Common myeloid progenitor, CD34-positive (primary cell): ENCODE measurements around the gene TOP1.

Experiments
- CTCF ChIA-PET: fragments of 350-600 bp; sonication (Branson Sonifier 250); formaldehyde crosslinking; loops from one replicate; lab custom pipeline; 2021; ENCODE audit warnings: antibody characterized with exemption; lab: Charles Lee
- POLR2A ChIA-PET: fragments of 350-600 bp; sonication (Branson Sonifier 250); formaldehyde crosslinking; loops from one replicate; lab custom pipeline; 2021; ENCODE audit warnings: antibody characterized with exemption; lab: Charles Lee
- DNase-seq, 3 donors: peaks; one replicate each; pipeline versions ENCODE4 v3.0.0 to v3.0.0-alpha.2; 2013
- H3K27ac ChIP-seq, 2 experiments: 1 replicate in 1 of 2; 2 replicates in 1 of 2; pipeline ENCODE4 v1.7.0; 2013; ENCODE audit warnings: inconsistent platforms in 2 of 2, low read length in 2 of 2, mild to moderate bottlenecking in 2 of 2, low read depth in 1 of 2, moderate library complexity in 1 of 2; ENCODE audit not compliant: severe bottlenecking in 2 of 2, insufficient read depth in 1 of 2, poor library complexity in 1 of 2
- H3K27me3 ChIP-seq, 5 experiments: replicated peaks in 2 of 5; 1 replicate in 3 of 5; 2 replicates in 2 of 5; pipeline versions ENCODE4 v1.6.1 to v1.7.0; 2013; ENCODE audit warnings: low read length in 4 of 5, mild to moderate bottlenecking in 2 of 5, moderate library complexity in 2 of 5, inconsistent platforms in 1 of 5; ENCODE audit not compliant: insufficient read depth in 5 of 5, control insufficient read depth in 4 of 5
- H3K36me3 ChIP-seq, 4 experiments: 1 replicate in 2 of 4; 2 replicates in 2 of 4; pipeline versions ENCODE4 v1.6.1 to v1.7.0; 2013; ENCODE audit warnings: low read length in 3 of 4, control low read depth in 1 of 4, mild to moderate bottlenecking in 1 of 4; ENCODE audit not compliant: control insufficient read depth in 4 of 4, insufficient read depth in 4 of 4
- H3K4me1 ChIP-seq, 4 experiments: 1 replicate in 3 of 4; 2 replicates in 1 of 4; pipeline versions ENCODE4 v1.6.1 to v1.7.1; 2013; ENCODE audit warnings: low read length in 3 of 4, mild to moderate bottlenecking in 3 of 4, control low read depth in 1 of 4, inconsistent platforms in 1 of 4, moderate library complexity in 1 of 4; ENCODE audit not compliant: control insufficient read depth in 4 of 4, insufficient read depth in 4 of 4; ENCODE audit errors: control extremely low read depth in 1 of 4
- H3K4me3 ChIP-seq, 7 experiments: 1 replicate in 4 of 7; 2 replicates in 3 of 7; pipeline versions ENCODE4 v1.5.1 to v1.7.0; 2013; ENCODE audit warnings: mild to moderate bottlenecking in 7 of 7, low read length in 6 of 7, moderate library complexity in 6 of 7, inconsistent platforms in 2 of 7, low read depth in 2 of 7, control low read depth in 1 of 7; ENCODE audit not compliant: insufficient read depth in 4 of 7, control insufficient read depth in 1 of 7; ENCODE audit errors: extremely low read depth in 1 of 7
- H3K9me3 ChIP-seq, 5 experiments: 1 replicate in 4 of 5; 2 replicates in 1 of 5; pipeline versions ENCODE4 v1.6.1 to v1.7.1; 2013; ENCODE audit warnings: low read length in 4 of 5, mild to moderate bottlenecking in 2 of 5, inconsistent platforms in 1 of 5, low read depth in 1 of 5, moderate library complexity in 1 of 5; ENCODE audit not compliant: control insufficient read depth in 4 of 5, insufficient read depth in 2 of 5; ENCODE audit errors: control extremely low read depth in 1 of 5
- WGBS: methylation state at CpG from one replicate; pipeline ENCODE4 v1.1.5; 2013; ENCODE audit not compliant: insufficient coverage; 5-methylcytosine and 5-hydroxymethylcytosine counted together

Gene TOP1

DNA sequence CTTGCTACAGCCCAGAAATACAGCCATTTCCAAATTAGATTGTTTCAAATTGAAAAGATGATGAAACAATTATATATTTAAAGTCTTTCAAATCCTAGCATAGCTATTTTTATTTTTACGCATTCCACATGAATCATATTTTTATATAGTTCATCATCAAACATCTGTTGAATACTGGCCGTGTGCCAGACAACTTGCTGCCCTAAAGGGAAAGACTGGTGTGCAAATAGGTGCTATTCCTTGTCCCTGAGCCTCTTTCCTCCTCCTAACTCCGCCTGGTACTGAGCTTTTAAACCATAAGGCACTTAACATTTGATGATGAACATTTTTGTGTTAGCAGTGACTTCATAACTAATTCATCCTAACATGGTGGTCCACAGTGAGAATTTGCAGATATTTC, 90.0 kb downstream of the TOP1 start:
- no peaks in the 10 kb centered on the region for H3K9me3 ChIP-seq
- H3K4me3 ChIP-seq = no peak overlapping the region
- CTCF ChIA-PET = interaction anchor here (0.9 to 8.5 kb wide), 4 partner anchors 15 to 150 kb away, joined by 3 to 56 read pairs (median 4); no protein-coding TSS in a partner anchor
- H3K36me3 ChIP-seq = peaks cover 42 to 88% (median 73%) of the 10 kb centered on the region in 4 experiments
- POLR2A ChIA-PET = no interaction called here
- WGBS = 75% methylated on average over 2 of the region's 3 CpGs
- H3K4me1 ChIP-seq = peaks cover 0 to 13% (median 2%) of the 10 kb centered on the region in 4 experiments
- DNase-seq = no peak
- H3K27ac ChIP-seq = no peak overlapping the region
- H3K27me3 ChIP-seq = no peaks in the 10 kb centered on the region

DNA sequence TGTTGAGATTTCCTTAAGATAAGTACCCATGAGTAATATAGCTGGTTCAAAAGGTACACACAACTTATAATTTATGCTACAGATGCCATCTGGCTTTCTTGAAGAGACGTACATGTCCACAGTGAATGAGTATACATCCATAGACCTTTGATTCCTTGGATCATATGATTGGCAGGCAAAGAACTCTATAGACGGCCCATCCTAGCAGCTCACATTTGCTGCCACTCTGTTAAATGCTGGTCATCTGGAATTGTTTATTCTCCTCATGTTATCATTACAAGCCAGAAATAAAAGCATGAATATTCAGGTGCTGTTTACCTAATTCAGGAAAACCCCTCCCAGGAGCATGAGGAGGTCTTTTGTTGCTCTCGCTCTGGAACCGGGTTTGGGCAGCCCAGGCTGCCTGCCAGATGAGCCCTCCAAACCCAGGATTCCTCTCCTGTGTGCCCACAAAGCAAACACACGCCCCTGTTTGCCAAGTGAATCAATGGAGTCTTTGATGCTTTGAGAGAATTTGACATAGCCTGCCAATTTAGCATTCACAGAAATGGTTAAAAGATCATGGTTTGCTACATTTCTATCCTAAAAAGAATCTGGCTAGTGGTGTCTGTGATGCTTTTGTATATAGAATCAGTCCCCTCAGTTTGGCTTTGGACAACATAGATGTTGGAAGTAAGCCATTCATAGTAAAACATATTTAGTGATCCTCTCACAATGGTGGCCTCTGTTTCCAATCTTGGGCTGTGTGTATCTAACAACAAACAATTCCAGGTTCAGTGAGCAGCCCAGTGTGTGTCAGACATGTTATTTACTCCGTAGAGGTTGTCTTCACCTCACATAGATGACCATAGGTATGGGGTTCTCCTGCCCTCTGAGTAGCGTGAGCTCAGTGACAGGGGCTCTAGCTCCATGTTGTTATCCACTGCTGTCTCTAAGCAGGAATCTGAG, 91.3 kb downstream of the TOP1 start:
- peaks cover 0 to 13% (median 2%) of the 10 kb centered on the region in 4 experiments for H3K4me1 ChIP-seq
- H3K27me3 ChIP-seq = no peaks in the 10 kb centered on the region
- H3K36me3 ChIP-seq = peaks cover 36 to 83% (median 67%) of the 10 kb centered on the region in 4 experiments
- H3K27ac ChIP-seq = no peak overlapping the region
- H3K9me3 ChIP-seq = no peaks in the 10 kb centered on the region
- H3K4me3 ChIP-seq = no peak overlapping the region
- POLR2A ChIA-PET = no interaction called here
- DNase-seq = no peak
- WGBS = 98% methylated on average over 7 of the region's 7 CpGs
- CTCF ChIA-PET = interaction anchor here (8.5 kb wide), 1 partner anchor 14 kb away, joined by 56 read pairs; no protein-coding TSS in a partner anchor

DNA sequence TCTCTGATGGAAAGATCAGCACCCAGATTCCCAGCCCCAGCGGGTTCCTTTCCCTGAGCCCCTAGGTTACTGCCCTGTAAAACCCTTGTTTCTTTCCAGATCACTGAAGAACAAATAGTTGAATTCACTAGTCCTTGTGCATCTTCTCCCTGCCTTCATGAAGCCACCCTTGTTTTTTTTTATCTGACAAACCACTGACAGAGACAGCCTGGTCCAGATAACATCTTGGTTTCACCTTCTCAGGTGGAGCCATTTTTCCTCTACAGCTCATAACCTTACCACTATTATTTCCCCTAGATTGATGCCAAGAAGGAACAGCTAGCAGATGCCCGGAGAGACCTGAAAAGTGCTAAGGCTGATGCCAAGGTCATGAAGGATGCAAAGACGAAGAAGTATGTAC, 92.8 kb downstream of the TOP1 start:
- Histone ChIP-seq H3K4me3 (no peak overlapping the region), H3K27ac (no peak overlapping the region), H3K27me3 (no peaks in the 10 kb centered on the region), H3K36me3 (peaks cover 33 to 82% (median 66%) of the 10 kb centered on the region in 4 experiments), H3K9me3 (no peaks in the 10 kb centered on the region), H3K4me1 (peaks cover 0 to 5% (median under 1%) of the 10 kb centered on the region in 4 experiments)
- WGBS = 100% methylated on average over 2 of the region's 3 CpGs
- POLR2A ChIA-PET = interaction anchor here (0.7 kb wide), 1 partner anchor 14 kb away, joined by 9 read pairs; no protein-coding TSS in a partner anchor
- CTCF ChIA-PET = interaction anchor here (1.2 to 8.5 kb wide), 5 partner anchors 8 to 290 kb away, joined by 3 to 56 read pairs (median 4); no protein-coding TSS in a partner anchor
- DNase-seq = no peak

DNA sequence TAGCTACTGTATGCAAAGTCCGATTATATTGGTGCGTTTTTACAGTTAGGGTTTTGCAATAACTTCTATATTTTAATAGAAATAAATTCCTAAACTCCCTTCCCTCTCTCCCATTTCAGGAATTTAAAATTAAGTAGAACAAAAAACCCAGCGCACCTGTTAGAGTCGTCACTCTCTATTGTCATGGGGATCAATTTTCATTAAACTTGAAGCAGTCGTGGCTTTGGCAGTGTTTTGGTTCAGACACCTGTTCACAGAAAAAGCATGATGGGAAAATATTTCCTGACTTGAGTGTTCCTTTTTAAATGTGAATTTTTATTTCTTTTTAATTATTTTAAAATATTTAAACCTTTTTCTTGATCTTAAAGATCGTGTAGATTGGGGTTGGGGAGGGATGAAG, 95.0 kb downstream of the TOP1 start:
- Histone ChIP-seq H3K36me3 (peaks cover 29 to 68% (median 54%) of the 10 kb centered on the region in 4 experiments), H3K4me1 (no peaks in the 10 kb centered on the region), H3K9me3 (no peaks in the 10 kb centered on the region), H3K27me3 (no peaks in the 10 kb centered on the region), H3K4me3 (no peak overlapping the region), H3K27ac (no peak overlapping the region)
- DNase-seq = no peak
- 90% methylated on average over 3 of the region's 6 CpGs for WGBS
- CTCF ChIA-PET = interaction anchor here (8.5 kb wide), 1 partner anchor 10 kb away, joined by 56 read pairs; no protein-coding TSS in a partner anchor
- POLR2A ChIA-PET = no interaction called here

DNA sequence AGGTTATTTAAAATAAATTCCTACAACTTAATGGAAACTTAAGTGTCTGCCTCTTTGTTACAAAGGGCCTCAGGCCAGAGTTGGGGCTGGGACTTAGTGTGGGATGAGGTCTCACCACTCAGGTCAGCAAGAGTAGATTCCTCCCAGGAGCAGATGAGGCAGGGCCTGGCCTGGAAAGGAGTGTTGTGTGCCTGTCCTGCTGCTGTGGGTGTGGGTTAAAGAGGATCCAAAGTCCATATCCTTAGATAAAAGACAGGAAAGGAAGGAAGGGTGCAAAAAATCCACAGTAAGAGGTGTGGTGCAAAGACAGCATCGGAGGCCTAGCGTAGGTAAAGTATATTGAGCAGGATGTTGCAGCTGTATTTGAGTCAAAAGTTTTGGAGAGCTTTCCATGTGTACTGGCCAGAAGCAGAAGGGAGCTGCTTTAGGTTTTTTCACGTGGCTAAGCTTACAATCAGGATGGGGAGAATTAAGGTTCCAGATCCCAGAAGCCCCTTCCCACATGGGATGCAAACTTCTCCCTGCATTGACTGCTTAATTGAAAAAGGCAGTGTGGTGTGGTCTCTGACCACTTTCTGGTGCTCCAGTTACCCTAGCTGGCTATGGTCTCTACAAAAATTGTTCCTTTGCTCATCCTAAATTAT, 96.0 kb downstream of the TOP1 start:
- CTCF ChIA-PET = interaction anchor here (0.9 to 2.9 kb wide), 3 partner anchors 11 to 155 kb away, joined by 3 to 14 read pairs (median 3); no protein-coding TSS in a partner anchor
- DNase-seq = no peak
- POLR2A ChIA-PET = no interaction called here
- Histone ChIP-seq H3K27ac (no peak overlapping the region), H3K4me3 (no peak overlapping the region), H3K27me3 (no peaks in the 10 kb centered on the region), H3K9me3 (no peaks in the 10 kb centered on the region), H3K4me1 (no peaks in the 10 kb centered on the region), H3K36me3 (peaks cover 24 to 61% (median 48%) of the 10 kb centered on the region in 4 experiments)
- 94% methylated on average over 2 of the region's 3 CpGs for WGBS

DNA sequence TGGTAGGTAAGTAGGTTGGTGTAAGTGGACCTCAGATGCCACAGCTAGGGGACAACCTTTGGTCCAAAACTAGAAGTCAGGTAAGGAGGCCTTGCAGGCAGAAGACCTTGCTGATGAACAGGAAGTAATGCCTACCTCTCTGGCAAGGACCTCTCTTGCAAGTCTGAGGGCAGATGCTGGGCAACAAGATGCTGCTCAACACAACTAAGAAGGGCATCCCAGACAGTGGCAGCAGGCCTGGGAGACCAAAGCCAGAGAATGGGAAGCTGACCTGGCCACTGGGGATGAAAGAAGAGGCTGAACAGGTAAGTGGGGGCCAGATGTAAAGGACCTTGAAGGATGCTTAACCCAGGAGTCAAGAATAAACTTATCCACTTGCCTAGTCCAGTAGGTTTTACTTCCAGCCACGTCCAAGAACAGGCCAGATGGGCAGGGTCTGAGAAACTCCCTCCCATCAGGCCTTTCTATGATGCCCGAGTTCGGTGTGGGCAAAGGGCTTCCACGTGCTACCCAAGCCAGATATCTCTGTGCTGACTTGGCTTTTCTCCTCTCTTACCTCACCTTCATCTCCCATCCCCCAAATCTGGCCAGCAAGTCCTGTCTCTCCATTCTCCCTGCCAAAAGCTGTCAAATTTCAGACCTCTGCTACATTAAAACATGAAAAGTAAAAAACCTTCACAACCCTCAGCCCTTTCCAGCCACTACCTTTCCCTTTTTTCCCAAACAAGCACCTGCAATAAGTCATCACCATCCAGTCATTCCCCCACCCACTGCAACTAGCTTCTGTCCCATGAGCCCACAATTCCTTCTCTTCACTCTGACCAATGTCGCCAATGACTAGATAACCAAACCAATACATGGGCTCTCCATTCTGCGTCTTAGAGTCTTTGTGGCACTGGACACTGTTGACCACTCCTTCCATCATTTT, 97.2 kb downstream of the TOP1 start:
- CTCF ChIA-PET = interaction anchor here (0.9 to 2.9 kb wide), 3 partner anchors 9 to 156 kb away, joined by 3 to 14 read pairs (median 3); no protein-coding TSS in a partner anchor
- POLR2A ChIA-PET = no interaction called here

More for the DNA sequence above, 97.2 kb downstream of the TOP1 start:
- Histone ChIP-seq H3K27ac (no peak overlapping the region), H3K4me3 (no peak overlapping the region), H3K9me3 (no peaks in the 10 kb centered on the region), H3K36me3 (peaks cover 20 to 51% (median 38%) of the 10 kb centered on the region in 4 experiments), H3K4me1 (no peaks in the 10 kb centered on the region), H3K27me3 (no peaks in the 10 kb centered on the region)
- no peak for DNase-seq
- WGBS = 98% methylated on average over 6 of the region's 6 CpGs
